Body of pancreas (tissue), 4 donors: ENCODE measurements around the gene PFDN2. TPM values are rescaled to one million over a fixed set of nuclear protein-coding genes. Genes with fewer than 3 reads are reported as not detected.
"Not testable (repeated sequence)": the region's sequence is repeated elsewhere in the genome, so short reads cannot be mapped to it uniquely, and the experiment has no call there.

Source experiments
- ATAC-seq: fragments of 150-250 bp; one replicate; pipeline ENCODE4 v1.9.1; 2016
- DNase-seq, 4 donors: peaks; one replicate each; pipeline ENCODE4 v3.0.0-alpha.2; 2019
- H3K27ac ChIP-seq, 4 donors: fragments of 200-600 bp; sonication (generic); 1 replicate in 3 of 4; 2 replicates in 1 of 4; pipeline versions ENCODE4 v1.5.1 to v1.6.1; 2016 to 2019; ENCODE audit warnings: mild to moderate bottlenecking in 1 of 4, mixed read lengths in 1 of 4, moderate library complexity in 1 of 4
- H3K27me3 ChIP-seq, 2 donors: fragments of 200-600 bp; sonication (generic); one replicate each; pipeline ENCODE4 v1.6.0; 2016; ENCODE audit warnings: mild to moderate bottlenecking in 1 of 2
- H3K36me3 ChIP-seq, 2 donors: fragments of 200-600 bp; sonication (generic); replicated peaks in 1 of 2; 2 replicates each; pipeline ENCODE4 v1.5.1; 2016; ENCODE audit warnings: low read depth in 2 of 2; ENCODE audit not compliant: insufficient read depth in 1 of 2
- H3K4me1 ChIP-seq: fragments of 200-600 bp; sonication (generic); one replicate; pipeline ENCODE4 v1.6.0; 2016
- H3K4me3 ChIP-seq, 2 donors: fragments of 200-600 bp; sonication (generic); 1 replicate in 1 of 2; 2 replicates in 1 of 2; pipeline ENCODE4 v1.5.1; 2016 to 2019
- H3K9me3 ChIP-seq, 3 donors: fragments of 200-600 bp; sonication (generic); 1 replicate in 2 of 3; 2 replicates in 1 of 3; pipeline ENCODE4 v1.5.1; 2016
- CTCF ChIP-seq, 7 experiments: fragments of 450-650 bp in 4 of 7; fragments of 200-600 bp in 3 of 7; sonication (generic) in 3 of 7; IDR thresholded peaks; one replicate each; pipeline ENCODE4 v1.5.1; 2016 to 2019; ENCODE audit warnings: antibody characterized with exemption in 7 of 7
- POLR2A ChIP-seq, 3 donors: fragments of 450-650 bp; IDR thresholded peaks; one replicate each; pipeline ENCODE4 v1.6.1; 2016; ENCODE audit warnings: antibody characterized with exemption in 3 of 3, mild to moderate bottlenecking in 2 of 3
- WGBS, 2 donors: methylation state at CpG; one replicate each; pipeline ENCODE4 v1.1.5; 2017; 5-methylcytosine and 5-hydroxymethylcytosine counted together
- intact Hi-C: fragments of 100-400 bp; cut with DNase I; formaldehyde crosslinking; loops from one replicate; pipeline ENCODE4 v1.15.1; 2023
- total RNA-seq, 2 donors: library from RNA; depleted of rRNA; stranded (reverse); fragments of >200 nt; gene quantifications; one replicate each; pipeline ENCODE4 v1.1.0, GENCODE V29; 2016

PFDN2 gene
- total RNA-seq, 2 donors from 2014 or later = 29.6 to 54.7 TPM

- DNase-seq (no peak), ATAC-seq (no peak)
- TF ChIP-seq POLR2A (IDR thresholded peaks at IDR 0.05) (no peak), CTCF (IDR thresholded peaks at IDR 0.05) (no peak)
- H3K9me3 ChIP-seq = no peaks in the 10 kb centered on the region
- H3K27ac ChIP-seq = no peak overlapping the region
- H3K27me3 ChIP-seq = no peaks in the 10 kb centered on the region
- H3K4me3 ChIP-seq = no peak overlapping the region
- H3K4me1 ChIP-seq = no peaks in the 10 kb centered on the region
- intact Hi-C loops = loop anchor here (5.0 kb wide), 1 partner anchor 36 kb away; no protein-coding TSS in a partner anchor
- WGBS, 2 donors = 55 to 71% methylated on average over 3 of the region's 3 CpGs
- no peaks in the 10 kb centered on the region for H3K36me3 ChIP-seq
Observed at GRCh38 chr1:161066694-161067093, 51.1 kb downstream of the PFDN2 start.

GRCh38 chr1:161065681-161066080, 52.2 kb downstream of the PFDN2 start:
- not testable (repeated sequence) for H3K4me1 ChIP-seq, H3K36me3 ChIP-seq, ATAC-seq, H3K9me3 ChIP-seq, H3K27me3 ChIP-seq, H3K4me3 ChIP-seq, DNase-seq, H3K27ac ChIP-seq
- intact Hi-C loops = loop anchor here (5.0 kb wide), 1 partner anchor 37 kb away; no protein-coding TSS in a partner anchor
- WGBS, 2 donors = 85 to 94% methylated on average over 6 to 7 of the region's 7 CpGs

GRCh38 chr1:161063936-161064335, 53.9 kb downstream of the PFDN2 start:
- intact Hi-C loops, H3K9me3 ChIP-seq, H3K27ac ChIP-seq, H3K27me3 ChIP-seq, H3K4me3 ChIP-seq, DNase-seq, ATAC-seq, H3K4me1 ChIP-seq, H3K36me3 ChIP-seq: not testable (repeated sequence)
- 33 to 47% methylated on average over 6 of the region's 6 CpGs for WGBS, 2 donors

- Histone ChIP-seq H3K9me3 (no peaks in the 10 kb centered on the region), H3K36me3 (no peaks in the 10 kb centered on the region), H3K27me3 (no peaks in the 10 kb centered on the region), H3K27ac (no peak overlapping the region), H3K4me1 (no peaks in the 10 kb centered on the region), H3K4me3 (no peak overlapping the region)
- no peak for DNase-seq
- TF ChIP-seq CTCF (IDR thresholded peaks at IDR 0.05) (no peak), POLR2A (IDR thresholded peaks at IDR 0.05) (no peak)
- WGBS, 2 donors = 90 to 91% methylated on average over 4 of the region's 4 CpGs
- intact Hi-C loops = no loop called here
- ATAC-seq = no peak
Observed at GRCh38 chr1:161061419-161061818, 56.4 kb downstream of the PFDN2 start.

- Histone ChIP-seq H3K4me1 (no peaks in the 10 kb centered on the region), H3K9me3 (no peaks in the 10 kb centered on the region), H3K4me3 (no peak overlapping the region), H3K36me3 (no peaks in the 10 kb centered on the region), H3K27me3 (no peaks in the 10 kb centered on the region), H3K27ac (no peak overlapping the region)
- intact Hi-C loops = no loop called here
- ATAC-seq (no peak), DNase-seq (no peak)
- WGBS, 2 donors = 73 to 84% methylated on average over 6 of the region's 6 CpGs
- TF ChIP-seq POLR2A (IDR thresholded peaks at IDR 0.05) (no peak), CTCF (IDR thresholded peaks at IDR 0.05) (no peak)
Observed at GRCh38 chr1:161059293-161059692, 58.5 kb downstream of the PFDN2 start.

- TF ChIP-seq CTCF (IDR thresholded peaks at IDR 0.05) (no peak), POLR2A (IDR thresholded peaks at IDR 0.05) (no peak)
- H3K9me3 ChIP-seq = no peaks in the 10 kb centered on the region
- no peaks in the 10 kb centered on the region for H3K4me1 ChIP-seq
- H3K27me3 ChIP-seq = no peaks in the 10 kb centered on the region
- ATAC-seq (no peak), DNase-seq (no peak)
- WGBS, 2 donors = 68 to 78% methylated on average over 6 to 7 of the region's 7 CpGs
- no peak overlapping the region for H3K4me3 ChIP-seq
- intact Hi-C loops = no loop called here
- no peak overlapping the region for H3K27ac ChIP-seq
- no peaks in the 10 kb centered on the region for H3K36me3 ChIP-seq
Observed at GRCh38 chr1:161054805-161055204, 63.0 kb downstream of the PFDN2 start.
